GM21447 (cell line): Measurements from ENCODE around the gene NIT1.
"Not testable (repeated sequence)": the region's sequence is repeated elsewhere in the genome, so short reads cannot be mapped to it uniquely, and the experiment has no call there.

Experiments
- ATAC-seq: cut with Tn5 transposase; IDR thresholded peaks from one replicate; pipeline ENCODE4 v1.9.1; 2021; ENCODE audit not compliant: unreplicated experiment

The NIT1 gene

DNA sequence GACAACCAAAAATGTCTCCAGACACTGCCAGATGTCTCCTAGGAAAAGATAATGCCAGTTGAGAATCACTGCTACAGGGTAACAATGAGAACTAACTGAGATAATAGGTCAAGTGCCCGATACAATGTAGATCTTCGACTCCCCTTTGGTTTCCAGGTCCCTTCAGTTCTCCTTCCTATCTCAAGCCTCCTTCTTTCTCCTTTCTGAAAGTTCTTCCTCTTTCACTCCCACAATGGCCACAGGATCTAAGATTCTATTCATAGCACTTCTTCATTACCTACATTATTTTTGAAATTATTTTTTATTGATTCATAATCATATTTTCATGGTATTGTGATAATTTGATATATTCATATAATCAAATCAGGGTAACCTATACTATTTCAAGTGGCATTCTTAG lies 6.4 kb upstream of the NIT1 start:
- no peak for ATAC-seq

DNA sequence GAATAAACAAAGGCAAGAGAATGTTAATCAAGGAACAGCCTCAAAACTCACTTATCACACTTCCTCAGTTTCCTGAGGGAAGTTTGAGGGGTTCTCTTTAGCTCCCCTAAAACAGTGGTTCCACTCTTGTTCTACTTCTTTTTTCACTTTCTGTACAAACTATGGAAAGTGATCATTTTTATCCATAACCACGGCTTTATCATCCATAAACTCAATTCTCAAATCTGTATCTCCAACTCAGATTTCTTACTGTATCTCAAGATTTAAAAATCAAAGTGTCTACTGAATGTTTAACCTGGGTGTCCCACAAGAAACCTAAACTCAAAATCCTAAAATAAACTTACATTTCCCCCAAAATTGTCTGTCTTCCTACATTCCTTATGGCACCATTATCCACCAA lies 4.0 kb upstream of the NIT1 start:
- ATAC-seq, result no peak

DNA sequence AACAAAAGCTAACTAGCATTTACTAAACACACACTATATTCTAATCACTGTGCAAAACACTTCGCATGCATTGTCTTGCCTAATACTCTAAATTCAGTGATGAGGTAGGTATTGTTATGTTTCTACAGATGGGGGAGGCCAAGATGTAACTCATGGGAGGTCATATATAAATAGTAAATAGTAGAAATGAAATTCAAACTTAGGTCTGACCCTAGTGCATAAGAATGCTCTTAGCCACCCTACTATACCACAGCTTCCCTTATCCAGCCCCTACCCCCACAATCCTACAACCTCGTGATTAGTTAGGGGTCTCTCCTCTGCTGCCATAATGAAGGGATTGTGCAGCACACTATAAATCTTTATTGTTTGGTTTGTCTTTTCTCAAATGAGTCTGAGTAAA lies 3.3 kb upstream of the NIT1 start:
- no peak for ATAC-seq

DNA sequence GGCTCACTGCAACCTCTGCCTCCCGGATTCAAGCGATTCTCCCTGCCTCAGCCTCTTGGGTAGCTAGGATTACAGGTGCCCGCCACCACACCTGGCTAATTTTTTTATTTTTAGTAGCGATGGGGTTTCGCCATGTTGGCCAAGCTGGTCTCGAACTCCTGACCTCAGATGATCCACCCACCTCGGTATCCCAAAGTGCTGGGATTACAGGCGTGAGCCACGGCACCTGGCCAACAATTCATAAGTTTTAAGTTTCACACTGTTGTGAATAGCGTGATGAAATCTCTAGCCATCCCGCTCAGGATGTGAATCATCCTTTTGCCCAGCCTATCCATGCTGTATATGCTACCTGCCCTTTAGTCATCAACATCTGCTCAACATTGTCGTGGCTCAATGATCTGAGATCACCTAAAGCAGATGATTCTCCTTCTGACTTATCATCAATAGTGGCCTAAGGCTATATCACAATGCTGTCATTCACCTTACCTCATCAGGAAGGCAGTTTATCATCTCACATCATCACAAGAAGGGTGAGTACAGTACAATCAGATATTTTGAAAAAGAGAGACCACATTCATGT lies 2.7 kb upstream of the NIT1 start:
- no peak for ATAC-seq

DNA sequence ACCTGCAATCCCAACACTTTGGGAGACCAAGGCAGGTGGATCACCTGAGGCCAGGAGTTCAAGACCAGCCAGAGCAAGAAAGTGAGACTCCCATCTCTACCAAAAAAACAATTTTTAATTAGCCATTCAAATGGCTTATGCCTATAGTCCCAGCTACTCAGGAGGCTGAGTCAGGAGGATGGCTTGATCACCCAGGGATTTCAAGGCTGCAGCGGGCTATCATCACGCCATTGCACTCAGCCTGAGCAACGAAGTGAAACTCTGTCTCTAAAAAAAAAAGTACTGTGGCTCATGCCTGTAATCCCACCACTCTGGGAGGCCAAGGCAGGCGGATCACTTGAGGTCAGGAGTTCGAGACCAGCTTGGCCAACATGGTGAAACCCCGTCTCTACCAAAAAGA lies 1.9 kb upstream of the NIT1 start:
- not testable (repeated sequence) for ATAC-seq

DNA sequence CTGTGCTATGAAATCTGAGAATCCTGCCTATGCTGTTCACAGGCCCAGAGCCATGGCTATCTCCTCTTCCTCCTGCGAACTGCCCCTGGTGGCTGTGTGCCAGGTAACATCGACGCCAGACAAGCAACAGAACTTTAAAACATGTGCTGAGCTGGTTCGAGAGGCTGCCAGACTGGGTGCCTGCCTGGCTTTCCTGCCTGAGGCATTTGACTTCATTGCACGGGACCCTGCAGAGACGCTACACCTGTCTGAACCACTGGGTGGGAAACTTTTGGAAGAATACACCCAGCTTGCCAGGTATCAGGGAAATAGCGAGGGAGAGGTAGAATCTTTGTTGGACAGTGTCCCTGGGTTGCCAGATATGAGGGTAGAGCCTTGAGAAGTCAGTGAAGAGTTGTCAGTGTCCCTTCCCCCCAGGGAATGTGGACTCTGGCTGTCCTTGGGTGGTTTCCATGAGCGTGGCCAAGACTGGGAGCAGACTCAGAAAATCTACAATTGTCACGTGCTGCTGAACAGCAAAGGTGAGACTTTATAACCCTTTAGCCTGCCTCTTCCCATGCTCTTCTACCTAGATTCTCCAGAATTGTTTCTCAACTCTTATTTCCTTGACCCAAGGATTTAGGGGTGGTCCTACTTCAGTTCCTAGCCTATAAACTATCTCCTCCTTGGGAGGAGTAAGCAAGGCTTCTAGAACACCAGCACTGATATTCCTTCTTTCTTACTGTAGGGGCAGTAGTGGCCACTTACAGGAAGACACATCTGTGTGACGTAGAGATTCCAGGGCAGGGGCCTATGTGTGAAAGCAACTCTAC lies 1.4 kb downstream of the NIT1 start:
- ATAC-seq, result peak; percentile 48

DNA sequence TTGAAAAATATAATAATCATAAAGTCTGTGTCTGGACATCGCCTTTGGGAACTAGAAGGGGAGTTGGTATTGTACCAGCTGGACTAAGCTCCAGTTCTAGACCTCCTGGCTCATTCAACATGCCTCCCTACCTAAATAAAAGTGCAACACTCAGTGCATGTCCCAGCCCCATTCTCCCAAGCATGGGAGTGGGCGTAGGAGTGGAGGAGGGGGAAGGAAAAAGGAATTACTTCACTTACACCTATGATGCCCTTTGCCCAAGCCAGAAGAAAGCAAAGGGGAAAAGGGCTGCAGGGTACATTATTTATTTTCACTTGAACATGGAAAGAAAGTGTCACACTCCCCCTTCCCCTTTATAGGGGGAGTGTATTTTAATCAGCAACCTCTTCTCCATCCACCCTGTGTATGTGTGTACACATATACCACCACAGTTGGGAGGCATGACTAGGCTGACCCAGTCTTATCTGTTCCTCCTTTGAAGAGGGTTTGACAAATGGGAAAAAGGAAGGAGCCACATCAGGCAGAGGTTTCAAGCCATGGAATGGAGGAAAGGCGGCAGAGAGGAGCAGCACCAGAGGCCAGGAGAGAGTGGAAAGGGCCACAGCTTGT lies 3.2 kb downstream of the NIT1 start:
- no peak for ATAC-seq

DNA sequence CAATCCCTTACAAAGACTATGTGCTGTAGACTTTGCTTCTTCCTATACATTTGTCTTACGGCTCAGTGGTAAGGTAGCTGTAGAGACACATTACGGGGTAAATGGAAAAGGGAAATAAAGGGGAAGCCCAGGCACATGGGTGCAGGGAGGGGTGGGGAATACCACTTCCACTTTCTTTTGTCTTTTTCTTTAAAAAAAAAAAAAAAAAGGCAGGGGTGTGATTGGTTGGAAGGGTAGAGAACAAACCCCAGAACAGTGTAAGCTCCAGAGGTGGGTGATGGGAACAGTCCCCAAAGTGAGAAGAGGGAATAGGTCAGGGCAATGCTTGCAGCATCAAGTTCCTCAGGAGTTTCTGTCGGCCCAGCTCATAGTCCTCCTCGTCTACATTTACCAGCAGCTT lies 3.9 kb downstream of the NIT1 start:
- no peak for ATAC-seq

DNA sequence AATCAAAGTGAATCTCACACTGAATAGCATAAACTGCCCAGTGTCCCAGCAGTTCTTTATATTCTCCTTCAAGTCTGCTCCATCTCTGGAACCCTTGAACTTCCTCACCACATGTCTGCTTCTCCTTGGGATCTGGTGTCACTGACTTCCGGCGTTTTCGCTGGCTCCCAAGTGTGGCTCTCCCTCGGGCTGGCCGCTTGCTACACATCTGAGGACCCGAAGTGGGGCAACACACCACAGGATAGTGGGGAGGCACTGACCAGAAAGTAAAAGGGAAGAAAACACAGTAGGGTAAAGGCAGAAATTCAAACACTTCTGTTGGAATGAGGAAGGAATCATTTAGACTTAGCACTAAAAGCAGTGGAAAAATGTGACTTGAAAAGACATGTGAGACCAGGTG lies 5.1 kb downstream of the NIT1 start:
- ATAC-seq, result no peak

DNA sequence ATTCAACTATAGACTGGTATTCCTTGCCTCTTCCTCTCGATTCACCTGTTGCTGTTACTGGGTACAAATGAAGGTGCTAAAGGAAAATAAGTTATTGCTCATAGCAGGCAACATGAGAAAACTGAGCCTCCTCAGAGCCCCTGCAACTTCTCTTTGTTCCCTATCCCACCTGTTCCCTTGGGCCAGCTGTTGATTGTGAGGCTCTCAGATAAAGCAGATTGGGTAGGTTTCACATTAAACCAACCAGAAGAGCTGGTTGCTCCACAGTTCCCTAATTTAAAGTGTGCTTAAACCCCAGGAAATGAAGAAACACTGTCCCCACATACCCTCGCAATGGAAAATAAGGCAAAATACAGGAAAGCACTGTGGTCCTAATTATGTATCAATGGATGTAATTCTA lies 9.7 kb downstream of the NIT1 start:
- no peak for ATAC-seq

DNA sequence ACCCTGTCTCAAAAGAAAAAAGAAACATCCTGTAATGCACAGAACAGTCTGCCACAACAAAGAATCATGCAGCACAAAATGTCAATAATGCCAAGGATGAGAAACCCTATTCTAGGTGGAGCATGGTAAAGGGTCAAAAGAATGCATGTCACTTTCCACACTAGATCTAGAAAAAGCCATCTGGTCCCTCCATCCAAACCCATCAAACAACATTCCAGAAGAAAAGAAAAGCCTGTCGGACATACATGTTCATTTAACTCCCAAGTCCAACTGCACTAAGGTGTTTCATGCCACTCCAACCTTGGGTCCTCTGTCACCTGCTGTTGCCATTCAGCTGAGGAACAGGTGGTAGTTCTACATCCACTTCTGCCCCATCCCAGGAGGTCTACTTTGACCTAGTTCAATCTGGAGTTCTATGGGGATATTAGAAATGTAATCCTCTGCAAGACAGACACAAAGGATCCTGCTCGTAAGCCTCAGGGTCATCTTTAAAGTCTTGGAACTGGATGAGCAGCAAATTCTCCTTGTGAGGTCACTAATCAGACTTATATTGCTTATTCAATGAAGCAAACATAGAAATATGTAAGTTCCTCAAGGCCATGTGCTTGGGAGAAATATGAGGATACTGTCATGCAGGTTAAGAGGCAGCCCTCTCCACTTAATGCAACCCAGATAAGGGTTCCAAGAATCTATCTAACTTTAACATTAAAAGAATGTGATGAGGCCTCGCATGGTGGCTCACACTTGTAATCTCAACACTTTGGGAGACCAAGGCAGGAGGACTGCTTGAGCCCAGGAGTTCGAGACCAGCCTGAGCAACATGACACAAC lies 10.9 kb downstream of the NIT1 start:
- ATAC-seq, result no peak

DNA sequence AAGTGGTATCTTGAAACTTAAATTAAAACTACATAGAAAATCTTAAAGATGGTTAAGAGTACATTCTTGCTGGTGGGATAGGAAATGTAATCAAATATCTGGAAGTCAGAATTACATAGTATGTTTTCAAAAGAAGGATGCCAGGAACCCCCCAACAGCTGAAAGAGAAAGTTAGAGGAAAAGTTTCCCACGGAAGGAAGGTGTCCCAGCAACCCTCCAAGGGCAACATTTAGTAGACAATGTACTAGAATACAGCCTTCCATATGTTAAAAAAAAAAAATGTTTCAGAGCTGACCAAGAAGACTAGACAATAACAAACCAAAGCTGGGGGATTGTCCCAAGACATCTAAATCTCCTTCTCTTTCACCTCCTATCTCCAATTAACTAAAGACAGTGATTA lies 12.4 kb downstream of the NIT1 start:
- no peak for ATAC-seq

DNA sequence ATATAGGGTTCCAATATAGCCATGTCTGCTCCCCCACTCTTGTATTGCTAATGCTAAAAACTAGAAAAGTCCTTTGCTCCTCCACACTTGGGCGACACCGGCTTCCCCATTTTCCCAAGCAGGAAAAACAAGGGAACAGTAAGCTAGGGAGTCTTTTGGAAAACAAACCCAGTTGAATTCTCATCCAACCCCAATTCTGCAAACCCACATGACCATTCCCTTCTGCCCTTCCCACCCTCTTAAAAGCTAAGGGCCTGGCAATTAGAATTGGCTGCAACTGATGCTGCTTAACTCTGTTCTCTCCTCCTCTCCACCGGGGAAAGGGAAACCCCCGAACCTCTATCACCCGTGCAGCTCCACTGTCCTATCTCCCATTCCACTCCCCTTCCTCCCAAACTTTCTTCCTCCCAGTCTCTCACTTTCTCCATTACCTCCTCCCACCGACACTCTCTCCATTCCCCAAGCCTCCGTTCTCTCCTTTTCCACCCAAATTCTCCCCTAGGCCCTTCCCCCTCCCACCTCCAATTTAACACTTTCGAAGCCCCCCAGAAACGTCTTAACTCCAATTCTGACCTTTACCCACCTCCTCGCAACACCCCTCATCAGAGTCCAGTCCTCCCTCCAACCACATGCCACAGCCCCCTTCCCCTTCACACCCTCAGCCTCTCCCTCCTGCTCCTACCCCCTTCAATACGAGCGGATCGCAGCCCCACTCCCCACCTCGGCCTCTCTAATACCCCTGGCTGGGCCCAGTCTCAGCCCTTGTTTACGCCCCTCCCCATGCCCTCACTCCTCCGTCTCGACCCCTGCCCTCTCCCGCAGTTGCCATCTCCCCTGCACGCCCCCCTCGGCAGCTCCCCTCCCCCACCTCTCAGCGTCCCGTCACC lies 13.9 kb downstream of the NIT1 start:
- ATAC-seq, result no peak

DNA sequence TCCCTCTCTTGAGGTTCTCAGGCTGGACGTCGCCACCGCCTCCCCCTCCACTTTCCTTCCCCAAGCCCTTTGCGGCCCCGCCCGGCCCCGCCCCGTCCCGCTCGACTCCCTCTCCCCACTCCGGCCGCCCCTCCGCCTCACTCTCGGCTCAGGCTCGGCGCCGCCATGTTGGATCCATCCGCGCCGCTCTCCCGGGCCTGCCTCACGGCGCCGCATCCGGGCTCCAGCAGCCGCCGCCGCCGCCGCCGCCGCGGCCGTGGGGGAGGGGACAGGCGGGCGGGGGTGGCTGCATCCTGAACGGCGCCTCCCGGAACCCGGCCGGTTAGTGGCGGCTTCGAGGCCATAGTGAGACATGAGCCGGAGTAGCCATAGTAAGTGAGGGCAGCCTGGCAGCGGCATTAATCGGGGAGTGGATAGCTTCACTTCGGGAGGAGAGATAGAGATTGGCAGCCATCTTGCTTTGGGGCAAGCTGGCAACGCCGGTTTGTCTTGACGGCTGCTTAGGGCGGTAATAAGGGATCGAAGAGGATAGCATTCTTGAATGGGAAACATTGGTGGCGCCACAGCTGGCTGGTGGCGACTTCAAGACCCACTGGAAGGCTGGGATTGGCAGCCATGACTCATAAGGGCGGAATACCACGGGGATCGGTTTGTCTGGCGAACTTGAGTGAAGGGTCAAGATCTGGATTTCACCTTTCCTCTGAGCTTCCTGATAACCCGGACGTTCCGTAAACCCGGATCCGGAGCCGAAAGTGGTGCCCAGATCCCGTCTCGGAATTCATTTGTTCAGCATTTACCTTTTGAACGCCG lies 14.7 kb downstream of the NIT1 start, which contains the start of gene DEDD:
Gene DEDD, minus strand, starts transcription at position 258 of the 810 bp plus-strand sequence. CDS start 8,205 bp downstream, outside the sequence.
- peak; percentile 94 for ATAC-seq

DNA sequence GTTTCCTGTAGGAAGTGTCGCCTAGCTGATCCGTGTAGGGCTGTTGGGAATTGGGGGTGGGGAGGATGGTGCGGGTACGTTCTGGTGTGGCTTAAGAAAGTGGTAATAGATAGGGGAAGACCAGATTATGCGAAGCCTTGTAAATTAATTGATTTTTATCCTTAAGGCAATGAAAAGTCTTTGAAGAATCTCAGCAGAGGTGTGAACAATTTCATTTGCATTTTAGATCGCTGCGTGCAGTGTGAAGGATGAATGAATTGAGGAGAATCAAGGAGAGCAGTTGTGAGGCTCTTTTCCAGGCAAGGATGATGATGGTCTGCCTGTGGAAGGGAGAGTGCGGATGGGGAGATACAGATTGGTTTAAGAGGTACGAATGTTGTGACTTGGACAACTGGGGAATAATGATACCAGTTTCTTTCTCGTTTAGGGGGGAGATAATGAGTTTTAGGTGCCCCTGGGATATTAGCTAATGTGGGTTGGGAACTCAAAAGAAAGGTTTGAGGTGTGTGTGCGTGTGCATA lies 15.4 kb downstream of the NIT1 start:
- ATAC-seq, result no peak

DNA sequence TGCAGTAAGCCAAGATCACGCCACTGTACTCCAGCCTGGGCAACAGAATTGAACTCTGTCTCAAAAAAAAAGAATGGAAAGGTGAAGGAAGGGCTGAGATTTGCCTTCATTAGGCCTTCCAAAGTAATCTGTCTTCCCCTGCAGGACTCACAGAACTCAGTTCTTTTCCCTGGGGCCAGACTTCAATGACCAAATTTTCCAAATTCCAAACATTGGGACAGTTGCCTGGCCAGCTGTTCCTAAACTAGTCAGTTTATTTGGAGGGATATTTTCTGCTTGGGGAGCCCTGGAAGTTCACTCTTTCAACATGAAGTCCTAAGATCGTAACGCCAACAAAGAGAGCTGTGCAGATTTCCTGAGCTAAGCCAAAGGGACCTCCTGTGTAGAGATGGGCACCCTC lies 20.0 kb downstream of the NIT1 start:
- no peak for ATAC-seq

DNA sequence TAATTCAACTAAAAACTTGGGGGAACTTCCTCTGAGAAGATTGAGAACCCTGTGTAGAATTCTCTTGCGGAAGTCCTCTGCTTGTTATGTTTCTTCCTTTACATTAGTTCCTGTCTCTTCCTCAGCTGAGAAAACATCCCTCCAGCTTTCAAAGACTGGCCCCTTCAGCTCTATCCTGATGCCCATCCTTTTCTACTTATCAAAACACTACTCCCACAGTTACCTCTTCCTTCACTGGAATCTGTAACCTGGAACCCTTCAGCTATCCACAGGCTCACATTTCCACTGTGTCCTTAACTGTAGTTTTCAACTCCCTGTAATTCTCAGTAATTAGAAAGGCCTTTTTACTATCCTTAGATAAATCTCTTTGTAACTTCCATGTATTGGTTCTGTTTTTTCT lies 20.5 kb downstream of the NIT1 start:
- ATAC-seq, result no peak

DNA sequence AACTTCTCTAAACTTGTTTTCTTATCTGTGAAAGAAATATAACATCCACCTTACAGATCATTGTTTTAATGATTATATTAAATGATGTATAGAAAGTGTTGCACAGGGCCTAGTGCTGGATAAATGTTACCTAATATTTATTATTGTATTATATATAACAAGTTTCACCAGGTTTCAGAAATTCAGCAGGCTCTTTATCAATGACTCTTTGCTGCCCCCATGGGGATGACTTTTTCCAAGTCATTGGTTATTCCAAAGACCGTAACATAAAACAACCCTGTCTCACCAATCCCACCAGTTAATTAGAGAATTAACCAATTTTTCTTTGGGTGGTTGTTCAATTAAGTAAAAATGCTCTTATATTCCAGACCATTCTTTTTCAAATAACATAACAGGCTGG lies 21.9 kb downstream of the NIT1 start:
- no peak for ATAC-seq

DNA sequence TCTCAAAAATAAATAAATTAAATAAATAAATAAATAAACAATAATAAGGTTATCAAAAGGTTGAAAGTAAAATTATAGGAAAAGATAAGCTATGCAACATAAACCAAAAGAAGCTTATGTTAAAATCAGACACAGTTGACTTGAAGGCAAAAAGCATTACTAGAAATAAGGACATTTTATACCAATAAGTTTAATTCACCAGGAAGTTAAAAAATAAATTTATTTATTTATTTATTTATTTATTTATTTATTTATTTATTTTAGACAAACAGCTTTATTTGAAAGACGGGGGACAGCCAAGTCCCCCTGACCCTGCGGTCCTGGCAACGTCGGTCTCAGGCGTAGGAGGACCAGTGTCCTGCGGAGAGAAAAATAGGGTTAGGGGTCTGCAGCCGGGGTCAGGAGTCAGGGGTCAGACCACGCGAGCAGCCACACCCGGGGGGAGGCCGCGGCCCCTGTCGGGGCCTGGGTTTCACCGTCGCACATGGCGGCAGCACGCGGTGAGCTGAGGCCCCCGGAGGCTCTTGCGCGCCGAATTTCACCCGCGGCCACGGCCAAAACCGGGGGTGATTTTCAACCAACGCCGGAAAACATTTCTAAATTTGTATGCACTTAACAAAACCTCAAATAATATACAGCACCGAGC lies 23.0 kb downstream of the NIT1 start:
- ATAC-seq, result no peak
